C4-2B (cell line): Measurements from ENCODE around the gene PGBD4.

Experiments used
- ZFX ChIP-seq: fragments of 450-650 bp; IDR thresholded peaks from 2 replicates; pipeline ENCODE4 v1.6.1; 2017
- TF ChIP-seq, protein P1 (sequence below): fragments of 450-650 bp; conservative IDR thresholded peaks from 2 replicates; pipeline ENCODE4 v1.5.1; 2017; ENCODE audit warnings: mild to moderate bottlenecking

DNA sequence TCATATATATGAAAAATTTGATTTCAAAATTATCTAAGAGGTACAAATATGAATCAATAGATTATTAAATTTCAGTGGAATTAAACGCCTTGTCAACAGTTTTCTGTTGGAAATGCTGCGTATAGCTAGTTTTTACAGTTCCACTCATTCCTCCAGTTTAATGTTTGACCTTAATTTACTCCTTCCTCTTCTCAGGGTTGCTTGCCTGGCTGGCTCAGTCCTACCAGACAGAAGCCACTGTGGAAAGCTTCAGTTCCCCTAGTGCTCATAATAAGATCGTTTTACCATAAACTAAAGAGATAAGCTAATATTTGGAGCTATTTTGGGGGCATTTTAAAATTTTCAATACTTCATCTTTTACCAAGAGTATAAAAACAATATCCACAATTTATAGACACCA is 23.0 kb upstream of the PGBD4 start:
- TF ChIP-seq, protein P1, sequence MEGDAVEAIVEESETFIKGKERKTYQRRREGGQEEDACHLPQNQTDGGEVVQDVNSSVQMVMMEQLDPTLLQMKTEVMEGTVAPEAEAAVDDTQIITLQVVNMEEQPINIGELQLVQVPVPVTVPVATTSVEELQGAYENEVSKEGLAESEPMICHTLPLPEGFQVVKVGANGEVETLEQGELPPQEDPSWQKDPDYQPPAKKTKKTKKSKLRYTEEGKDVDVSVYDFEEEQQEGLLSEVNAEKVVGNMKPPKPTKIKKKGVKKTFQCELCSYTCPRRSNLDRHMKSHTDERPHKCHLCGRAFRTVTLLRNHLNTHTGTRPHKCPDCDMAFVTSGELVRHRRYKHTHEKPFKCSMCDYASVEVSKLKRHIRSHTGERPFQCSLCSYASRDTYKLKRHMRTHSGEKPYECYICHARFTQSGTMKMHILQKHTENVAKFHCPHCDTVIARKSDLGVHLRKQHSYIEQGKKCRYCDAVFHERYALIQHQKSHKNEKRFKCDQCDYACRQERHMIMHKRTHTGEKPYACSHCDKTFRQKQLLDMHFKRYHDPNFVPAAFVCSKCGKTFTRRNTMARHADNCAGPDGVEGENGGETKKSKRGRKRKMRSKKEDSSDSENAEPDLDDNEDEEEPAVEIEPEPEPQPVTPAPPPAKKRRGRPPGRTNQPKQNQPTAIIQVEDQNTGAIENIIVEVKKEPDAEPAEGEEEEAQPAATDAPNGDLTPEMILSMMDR, result no peak
- TF ChIP-seq ZFX, result no peak
